NCI-H460 (cell line): ENCODE results near the gene ZNF506. TPM values are rescaled to one million over a fixed set of nuclear protein-coding genes. Genes with fewer than 3 reads are reported as not detected.
"Not testable (repeated sequence)": the region's sequence is repeated elsewhere in the genome, so short reads cannot be mapped to it uniquely, and the experiment has no call there.

Source experiments
- DNase-seq: peaks from one replicate; pipeline ENCODE4 v3.0.0-alpha.2; 2016; ENCODE audit warnings: low read depth; ENCODE audit errors: extremely low read depth
- small RNA-seq, 2 experiments: library from RNA; depleted of rRNA; stranded (forward); fragments of <200 nt; gene quantifications; one replicate each; pipeline ENCODE3, GENCODE V24; 2014
- total RNA-seq: library from RNA; depleted of rRNA; stranded (reverse); fragments of >200 nt; shearing (Covaris generic); gene quantifications from 2 replicates; pipeline ENCODE4 v1.2.3, GENCODE V29; 2014; rRNA removed

Gene ZNF506
- total RNA-seq, 1 experiment from 2014 or later, result 2.3 TPM

GRCh38 chr19:19746286-19747213, 75.0 kb downstream of the ZNF506 start:
- DNase-seq, result no peak

- no peak for DNase-seq
Measured at GRCh38 chr19:19745496-19746285, 75.9 kb downstream of the ZNF506 start.

- no peak for DNase-seq
Measured at GRCh38 chr19:19744641-19745040, 76.9 kb downstream of the ZNF506 start.

GRCh38 chr19:19743921-19744320, 77.6 kb downstream of the ZNF506 start:
- not testable (repeated sequence) for DNase-seq

- DNase-seq, result no peak
Measured at GRCh38 chr19:19743176-19743575, 78.4 kb downstream of the ZNF506 start.

- DNase-seq, result no peak
Measured at GRCh38 chr19:19742773-19743172, 78.8 kb downstream of the ZNF506 start.

Small RNAs within 50 kb of the gene (small RNA-seq; reads per million reads assigned to genes)
- gene AC011477.5, result 0 reads per million in 2 experiments

Other genes starting within 250 kb of the ZNF506 start
- 0.57 TPM in 1 of 2 replicates, not detected in the other for gene PBX4, start 203.1 kb downstream of the ZNF506 start, total RNA-seq
- 1.5 and 2.5 TPM in 2 replicates for gene LPAR2, start 193.5 kb downstream of the ZNF506 start, total RNA-seq
- gene GMIP, start 178.1 kb downstream of the ZNF506 start, total RNA-seq, result 2.2 and 4.4 TPM in 2 replicates
- 27.9 and 29.9 TPM in 2 replicates for gene ATP13A1, start 158.1 kb downstream of the ZNF506 start, total RNA-seq
- gene ZNF101, start 152.9 kb downstream of the ZNF506 start, total RNA-seq, result 6.6 and 7.0 TPM in 2 replicates
- gene ZNF14, start 88.6 kb downstream of the ZNF506 start, total RNA-seq, result 5.5 and 6.0 TPM in 2 replicates
- 1.5 and 2.4 TPM in 2 replicates for gene ZNF253, start 44.1 kb upstream of the ZNF506 start, total RNA-seq
- 0.17 TPM in 1 of 2 replicates, not detected in the other for gene ZNF93, start 79.2 kb upstream of the ZNF506 start, total RNA-seq
- gene ZNF682, start 217.8 kb upstream of the ZNF506 start, total RNA-seq, result not detected in 2 replicates